Stimulated activated memory B cell treated with anti-CD40 and anti-IgM and Interleukin-4, amounts not matched to agents 10 μg/mL and 1 μg/mL and 100 μg/mL, for 72 hours (primary cell): ENCODE measurements around the gene PEX6.
A peak's percentile ranks its signal among the peaks of the same experiment; 100 is the strongest.
"Not testable (repeated sequence)": the region's sequence is repeated elsewhere in the genome, so short reads cannot be mapped to it uniquely, and the experiment has no call there.

ENCODE experiments used
- ATAC-seq: fragments of 150-1000 bp; cut with Tn5 transposase; 2 replicates; pipeline ENCODE4 v1.10.0; 2021
- H3K27ac Mint-ChIP-seq: one replicate; pipeline ENCODE4 v1.8.0; 2022; ENCODE audit warnings: mild to moderate bottlenecking, mixed read lengths
- H3K27me3 Mint-ChIP-seq: one replicate; pipeline ENCODE4 v1.8.0; 2022; ENCODE audit warnings: mixed read lengths
- H3K36me3 Mint-ChIP-seq: one replicate; pipeline ENCODE4 v1.8.0; 2022; ENCODE audit warnings: mixed read lengths
- H3K4me1 Mint-ChIP-seq: one replicate; pipeline ENCODE4 v1.8.0; 2022; ENCODE audit warnings: mixed read lengths
- H3K4me3 Mint-ChIP-seq: one replicate; pipeline ENCODE4 v1.8.0; 2022; ENCODE audit warnings: mild to moderate bottlenecking, moderate library complexity, mixed read lengths
- H3K9me3 Mint-ChIP-seq: one replicate; pipeline ENCODE4 v1.8.0; 2022; ENCODE audit warnings: mixed read lengths

Gene PEX6

DNA sequence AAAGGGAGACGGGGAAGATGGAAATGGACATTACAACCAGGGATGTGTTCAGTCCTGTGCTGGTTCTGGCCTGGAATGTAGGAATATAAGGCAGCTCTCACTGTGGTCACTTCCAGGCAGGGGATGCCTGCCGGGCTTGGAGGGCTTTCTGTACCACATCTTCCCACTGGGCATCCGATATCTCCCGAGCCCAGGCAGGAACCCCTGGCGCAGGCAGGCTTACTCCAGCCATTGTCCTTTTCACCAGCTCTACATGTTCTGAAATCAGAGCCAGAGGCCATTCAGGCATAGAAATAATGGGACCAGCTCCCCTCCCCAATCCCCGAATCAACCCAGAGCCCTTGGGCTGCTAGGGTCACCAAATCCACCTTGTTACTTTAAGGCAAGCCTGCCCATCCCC lies 33.4 kb upstream of the PEX6 start:
- peaks cover 61% of the 10 kb centered on the region for H3K4me1 Mint-ChIP-seq
- H3K27me3 Mint-ChIP-seq, result no peaks in the 10 kb centered on the region
- ATAC-seq, result no peak
- H3K36me3 Mint-ChIP-seq, result peaks cover 19% of the 10 kb centered on the region
- H3K27ac Mint-ChIP-seq, result peak overlapping the region; percentile 83
- no peaks in the 10 kb centered on the region for H3K9me3 Mint-ChIP-seq
- peak overlapping the region; percentile 92 for H3K4me3 Mint-ChIP-seq

DNA sequence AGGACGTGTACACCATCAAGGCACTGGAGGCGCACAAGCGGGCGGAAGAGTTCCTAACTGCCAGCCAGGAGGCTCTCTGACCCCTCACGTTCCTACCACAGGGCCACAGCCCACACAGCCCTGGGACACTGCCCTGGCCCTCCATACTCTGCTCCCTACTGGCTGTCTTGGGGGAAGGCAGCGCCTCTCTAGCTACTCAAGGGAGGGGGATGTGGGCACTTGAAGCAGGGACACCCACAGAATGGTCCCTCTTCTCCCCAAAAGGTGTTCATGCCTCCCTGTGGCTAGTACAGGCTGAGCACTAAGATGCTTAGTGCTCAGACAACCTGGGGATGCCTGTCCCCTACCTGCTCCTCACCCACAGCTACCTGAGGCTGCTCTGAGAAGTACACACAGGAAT lies 32.2 kb upstream of the PEX6 start:
- Mint-ChIP-seq H3K27me3 (no peaks in the 10 kb centered on the region), H3K9me3 (no peaks in the 10 kb centered on the region), H3K4me1 (peaks cover 50% of the 10 kb centered on the region), H3K4me3 (no peak overlapping the region), H3K36me3 (peaks cover 28% of the 10 kb centered on the region), H3K27ac (peak overlapping the region; percentile 83)
- ATAC-seq, result no peak

DNA sequence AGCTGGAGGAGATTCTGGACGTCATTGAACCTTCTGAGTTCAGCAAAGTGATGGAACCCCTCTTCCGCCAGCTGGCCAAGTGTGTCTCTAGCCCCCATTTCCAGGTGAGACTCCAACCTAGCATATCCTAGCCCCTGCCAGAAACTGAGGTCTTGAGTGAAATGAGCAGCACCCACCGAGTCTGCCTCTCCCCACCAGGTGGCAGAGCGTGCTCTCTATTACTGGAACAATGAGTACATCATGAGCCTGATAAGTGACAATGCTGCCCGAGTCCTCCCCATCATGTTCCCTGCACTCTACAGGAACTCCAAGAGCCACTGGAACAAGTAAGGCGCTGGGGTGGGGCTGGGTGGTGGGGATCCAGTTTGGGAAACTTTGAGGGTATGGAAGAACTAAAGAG lies 30.1 kb upstream of the PEX6 start:
- no peak for ATAC-seq
- Mint-ChIP-seq H3K27me3 (no peaks in the 10 kb centered on the region), H3K4me1 (peaks cover 36% of the 10 kb centered on the region), H3K4me3 (no peak overlapping the region), H3K36me3 (peaks cover 34% of the 10 kb centered on the region), H3K27ac (no peak overlapping the region), H3K9me3 (no peaks in the 10 kb centered on the region)

DNA sequence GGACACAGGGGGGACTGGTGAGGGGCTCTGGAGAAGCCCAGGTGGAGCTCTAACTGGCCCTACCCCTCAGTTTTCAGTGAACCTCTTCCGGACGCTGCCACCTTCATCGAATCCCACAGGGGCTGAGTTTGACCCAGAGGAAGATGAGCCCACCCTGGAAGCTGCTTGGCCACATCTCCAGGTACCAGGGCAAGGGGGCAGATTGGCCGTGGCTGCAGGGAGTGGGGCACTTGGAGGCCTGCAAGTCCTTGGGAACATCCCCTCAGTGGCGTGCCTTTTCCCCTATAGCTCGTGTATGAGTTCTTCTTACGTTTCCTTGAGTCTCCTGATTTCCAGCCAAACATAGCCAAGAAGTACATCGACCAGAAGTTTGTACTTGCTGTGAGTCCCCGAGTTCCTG lies 28.1 kb upstream of the PEX6 start:
- H3K27ac Mint-ChIP-seq, result no peak overlapping the region
- H3K4me3 Mint-ChIP-seq, result no peak overlapping the region
- no peak for ATAC-seq
- peaks cover 34% of the 10 kb centered on the region for H3K36me3 Mint-ChIP-seq
- H3K27me3 Mint-ChIP-seq, result no peaks in the 10 kb centered on the region
- H3K9me3 Mint-ChIP-seq, result no peaks in the 10 kb centered on the region
- peaks cover 16% of the 10 kb centered on the region for H3K4me1 Mint-ChIP-seq

DNA sequence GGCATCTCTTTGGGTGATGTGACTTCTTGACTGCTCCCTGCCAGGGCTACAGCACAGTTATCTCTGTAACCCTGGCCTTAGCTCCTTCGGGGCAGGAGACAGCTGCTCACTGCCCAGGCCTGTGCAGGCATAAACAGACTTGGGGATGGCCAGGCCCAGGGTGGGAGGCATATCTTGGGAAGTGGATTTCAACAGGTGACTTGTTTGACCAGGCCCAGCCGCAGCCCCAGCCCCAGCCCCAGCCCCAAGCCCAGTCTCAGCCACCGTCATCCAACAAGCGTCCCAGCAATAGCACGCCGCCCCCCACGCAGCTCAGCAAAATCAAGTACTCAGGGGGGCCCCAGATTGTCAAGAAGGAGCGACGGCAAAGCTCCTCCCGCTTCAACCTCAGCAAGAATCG lies 27.3 kb upstream of the PEX6 start:
- Mint-ChIP-seq H3K4me3 (no peak overlapping the region), H3K9me3 (no peaks in the 10 kb centered on the region), H3K36me3 (peaks cover 28% of the 10 kb centered on the region), H3K27me3 (no peaks in the 10 kb centered on the region), H3K27ac (no peak overlapping the region), H3K4me1 (peaks cover 8% of the 10 kb centered on the region)
- ATAC-seq, result no peak

DNA sequence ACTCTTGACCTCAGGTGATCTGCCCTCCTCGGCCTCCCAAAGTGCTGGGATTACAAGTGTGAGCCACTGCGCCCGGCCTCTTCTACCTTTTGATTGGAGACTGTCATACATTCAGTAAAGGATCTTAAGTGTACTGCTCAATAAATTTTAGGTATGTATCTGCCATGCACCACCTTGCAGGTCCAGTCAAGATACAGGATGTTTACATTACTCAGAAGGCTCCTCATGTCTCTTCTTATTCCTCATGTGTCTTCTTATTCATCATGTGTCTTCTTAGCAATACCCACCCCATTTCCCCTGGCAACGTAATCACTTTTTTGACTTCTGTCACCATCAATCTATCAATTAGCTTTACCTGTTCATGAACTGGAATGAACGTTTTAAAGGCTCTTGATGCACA lies 26.9 kb upstream of the PEX6 start:
- H3K27me3 Mint-ChIP-seq, result no peaks in the 10 kb centered on the region
- H3K4me1 Mint-ChIP-seq, result peaks cover 8% of the 10 kb centered on the region
- H3K27ac Mint-ChIP-seq, result no peak overlapping the region
- no peaks in the 10 kb centered on the region for H3K9me3 Mint-ChIP-seq
- H3K36me3 Mint-ChIP-seq, result peaks cover 31% of the 10 kb centered on the region
- no peak for ATAC-seq
- no peak overlapping the region for H3K4me3 Mint-ChIP-seq

GRCh38 chr6:43001843-43002242 lies 22.9 kb upstream of the PEX6 start:
- H3K27ac Mint-ChIP-seq, result no peak overlapping the region
- H3K9me3 Mint-ChIP-seq, result no peaks in the 10 kb centered on the region
- H3K4me1 Mint-ChIP-seq, result peaks cover 5% of the 10 kb centered on the region
- H3K36me3 Mint-ChIP-seq, result peaks cover 19% of the 10 kb centered on the region
- no peaks in the 10 kb centered on the region for H3K27me3 Mint-ChIP-seq
- H3K4me3 Mint-ChIP-seq, result no peak overlapping the region
- ATAC-seq, result no peak

- not testable (repeated sequence) for H3K4me3 Mint-ChIP-seq, H3K27me3 Mint-ChIP-seq
These were observed 19.2 kb upstream of the PEX6 start for GRCh38 chr6:42998205-42998604.

GRCh38 chr6:42996513-42996912 lies 17.5 kb upstream of the PEX6 start:
- H3K36me3 Mint-ChIP-seq, result peaks cover 13% of the 10 kb centered on the region
- no peaks in the 10 kb centered on the region for H3K9me3 Mint-ChIP-seq
- ATAC-seq, result no peak
- no peak overlapping the region for H3K4me3 Mint-ChIP-seq
- H3K27me3 Mint-ChIP-seq, result no peaks in the 10 kb centered on the region
- H3K4me1 Mint-ChIP-seq, result peaks cover 5% of the 10 kb centered on the region
- H3K27ac Mint-ChIP-seq, result no peak overlapping the region

More at GRCh38 chr6:42998205-42998604, 19.2 kb upstream of the PEX6 start:
- not testable (repeated sequence) for H3K27ac Mint-ChIP-seq, H3K4me1 Mint-ChIP-seq, H3K9me3 Mint-ChIP-seq, ATAC-seq
- peaks cover 13% of the 10 kb centered on the region for H3K36me3 Mint-ChIP-seq

DNA sequence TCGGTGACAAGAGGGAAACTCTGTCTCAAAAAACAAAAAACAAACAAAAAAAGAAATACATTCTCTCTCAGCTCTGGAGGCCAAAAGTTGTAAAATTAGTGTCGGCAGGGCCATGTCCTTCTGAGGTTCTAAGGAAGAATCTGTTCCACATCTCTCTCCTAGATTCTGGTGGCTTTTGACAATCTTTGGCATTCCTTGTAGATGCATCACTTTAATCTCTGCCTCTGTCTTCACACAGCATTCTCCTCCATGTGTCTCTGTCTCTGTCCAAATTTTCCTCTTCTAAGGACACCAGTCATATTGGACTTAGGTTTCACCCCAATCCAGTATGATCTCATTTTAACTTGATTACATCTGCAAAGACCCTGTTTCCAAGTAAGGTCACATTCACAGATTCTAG lies 14.5 kb upstream of the PEX6 start:
- H3K36me3 Mint-ChIP-seq, result peaks cover 29% of the 10 kb centered on the region
- no peaks in the 10 kb centered on the region for H3K9me3 Mint-ChIP-seq
- ATAC-seq, result no peak
- no peak overlapping the region for H3K27ac Mint-ChIP-seq
- H3K4me3 Mint-ChIP-seq, result no peak overlapping the region
- H3K4me1 Mint-ChIP-seq, result peaks cover 1% of the 10 kb centered on the region
- no peaks in the 10 kb centered on the region for H3K27me3 Mint-ChIP-seq

DNA sequence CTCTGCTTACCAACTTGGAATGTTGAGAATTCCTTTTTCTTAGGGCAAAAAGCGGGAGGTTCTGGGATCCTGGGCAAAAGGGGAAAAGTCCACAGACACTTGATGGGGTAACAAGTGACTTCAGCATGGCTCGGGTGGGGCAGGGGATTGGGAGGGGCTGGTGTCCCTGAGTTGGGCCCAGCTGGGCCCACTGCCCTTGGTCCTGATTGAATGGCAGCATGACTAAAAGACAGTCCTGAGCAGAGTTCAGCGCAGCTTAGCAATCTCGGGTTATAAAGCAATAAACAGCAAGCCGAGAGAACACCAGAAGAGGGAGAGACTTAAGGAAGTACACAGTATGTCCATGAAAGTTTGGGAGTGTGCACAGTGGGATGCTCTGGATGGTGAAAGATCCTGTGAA lies 10.9 kb upstream of the PEX6 start:
- Mint-ChIP-seq H3K36me3 (peaks cover 36% of the 10 kb centered on the region), H3K9me3 (no peaks in the 10 kb centered on the region), H3K4me1 (peaks cover 36% of the 10 kb centered on the region), H3K4me3 (no peak overlapping the region), H3K27me3 (no peaks in the 10 kb centered on the region), H3K27ac (no peak overlapping the region)
- ATAC-seq, result no peak

DNA sequence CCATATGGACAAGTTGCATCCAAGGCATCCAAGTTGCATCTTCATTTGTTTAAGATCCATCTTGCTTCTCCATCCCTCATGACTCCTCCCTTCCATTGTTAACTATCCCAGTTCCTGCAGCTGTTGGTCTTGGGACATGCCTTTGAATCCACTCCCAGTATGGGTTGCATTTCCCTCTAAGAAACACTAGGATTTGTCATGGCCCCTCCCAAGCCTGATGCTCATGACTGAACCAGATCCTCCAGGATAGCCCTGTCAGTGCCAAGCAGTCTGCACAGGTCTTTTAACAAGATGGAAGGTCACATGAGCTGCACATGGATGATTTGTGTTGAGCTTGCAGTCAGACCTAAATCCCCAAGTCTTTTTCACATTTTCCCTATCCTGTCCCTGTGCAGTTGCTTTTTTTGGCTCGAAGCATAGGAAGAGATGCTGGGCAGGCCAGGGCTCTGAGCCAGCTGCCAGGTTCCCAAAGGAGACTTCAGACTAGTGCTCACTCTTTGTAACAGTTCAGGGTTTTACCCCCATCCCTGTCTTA lies 9.6 kb upstream of the PEX6 start:
- Mint-ChIP-seq H3K4me1 (peaks cover 45% of the 10 kb centered on the region), H3K4me3 (no peak overlapping the region), H3K27me3 (no peaks in the 10 kb centered on the region), H3K36me3 (peaks cover 34% of the 10 kb centered on the region), H3K27ac (no peak overlapping the region), H3K9me3 (no peaks in the 10 kb centered on the region)
- no peak for ATAC-seq

DNA sequence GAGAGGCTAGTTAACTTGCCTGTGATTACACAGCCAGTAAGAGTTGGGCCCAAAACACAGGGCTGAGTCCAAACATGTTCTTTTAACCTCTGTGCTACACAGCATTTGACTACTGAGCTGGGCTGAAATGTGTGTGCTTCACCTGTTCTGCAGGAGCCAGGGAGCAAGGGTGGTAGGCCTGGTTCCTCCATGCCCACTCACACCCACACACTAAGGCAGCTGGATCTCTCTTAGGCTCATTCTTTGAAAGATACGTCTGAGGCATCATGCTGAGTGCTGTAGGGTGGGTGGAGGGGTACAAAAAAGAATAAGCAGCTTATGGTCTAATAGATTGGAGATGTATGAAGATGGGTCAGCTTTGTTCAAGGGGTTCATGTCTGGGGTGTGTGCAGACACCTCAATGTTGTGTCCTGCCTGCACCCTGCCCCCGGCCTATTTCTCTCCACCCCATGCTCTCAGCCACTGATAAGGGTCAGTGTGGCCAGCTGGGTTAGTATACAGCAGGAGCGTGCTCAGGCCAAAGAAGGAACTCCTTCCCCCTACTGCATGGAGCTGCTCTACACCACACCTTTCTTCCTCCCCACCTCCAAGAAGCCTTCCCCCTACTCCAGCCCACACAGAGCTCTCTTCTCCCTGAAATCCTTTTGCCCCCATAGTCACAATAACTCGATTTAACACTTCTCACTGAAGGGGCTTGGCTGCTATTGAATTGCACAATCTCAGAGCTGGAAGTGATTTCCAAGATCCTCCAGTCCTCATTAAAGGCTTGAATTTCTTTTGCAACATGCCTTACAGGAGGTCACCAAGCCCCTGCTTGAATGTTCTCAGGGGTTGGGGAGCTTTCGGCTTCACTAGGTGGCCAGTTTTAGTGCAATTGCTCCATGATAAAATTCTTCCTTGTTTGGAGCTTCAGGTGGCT lies 8.8 kb upstream of the PEX6 start:
- H3K36me3 Mint-ChIP-seq, result peaks cover 31% of the 10 kb centered on the region
- no peak overlapping the region for H3K4me3 Mint-ChIP-seq
- H3K4me1 Mint-ChIP-seq, result peaks cover 46% of the 10 kb centered on the region
- H3K27ac Mint-ChIP-seq, result peak overlapping the region; percentile 81
- no peaks in the 10 kb centered on the region for H3K9me3 Mint-ChIP-seq
- H3K27me3 Mint-ChIP-seq, result no peaks in the 10 kb centered on the region
- ATAC-seq, result no peak

GRCh38 chr6:42984924-42985475 lies 6.0 kb upstream of the PEX6 start:
- H3K4me3 Mint-ChIP-seq, result peak overlapping the region; percentile 92
- H3K36me3 Mint-ChIP-seq, result peaks cover 21% of the 10 kb centered on the region
- no peaks in the 10 kb centered on the region for H3K9me3 Mint-ChIP-seq
- H3K4me1 Mint-ChIP-seq, result peaks cover 48% of the 10 kb centered on the region
- ATAC-seq, result no peak
- peak overlapping the region; percentile 81 for H3K27ac Mint-ChIP-seq
- H3K27me3 Mint-ChIP-seq, result no peaks in the 10 kb centered on the region

GRCh38 chr6:42984001-42984923 lies 5.3 kb upstream of the PEX6 start, which contains the start of gene PPP2R5D:
Gene PPP2R5D, plus strand, starts transcription at chr6:42984570. Its CDS starts 108 bp downstream, at chr6:42984678.
- Mint-ChIP-seq H3K4me3 (peak within 1 kb of the TSS; percentile 92), H3K27ac (peak within 1 kb of the TSS; percentile 81), H3K4me1 (peaks cover 55% of the 10 kb centered on the region), H3K9me3 (no peaks in the 10 kb centered on the region), H3K27me3 (no peaks in the 10 kb centered on the region), H3K36me3 (peaks cover 14% of the 10 kb centered on the region)
- ATAC-seq, result peak; percentile 98
